ENCODE results near the gene SF1. TPM values are rescaled to one million over a fixed set of nuclear protein-coding genes. Genes with fewer than 3 reads are reported as not detected.

The SF1 gene
- total RNA-seq, 2 donors from 2014 or later = 331 to 399 TPM

- no peak within 1 kb of the TSS for H3K27ac Mint-ChIP-seq
- no peak within 1 kb of the TSS for H3K9ac ChIP-seq (ENCODE audit: extremely low read depth, low read length, poor library complexity, severe bottlenecking)
- no peaks in the 10 kb centered on the region for H3K36me3 ChIP-seq (ENCODE audit: control insufficient read depth, insufficient read depth, low read length)
These were observed 34.5 kb downstream of the SF1 start, which contains the start of gene RASGRP2 for GRCh38 chr11:64743591-64744543. Gene RASGRP2 (minus strand): TSS chr11:64744142. CDS start chr11:64742866, 1,276 bp downstream.

DNA sequence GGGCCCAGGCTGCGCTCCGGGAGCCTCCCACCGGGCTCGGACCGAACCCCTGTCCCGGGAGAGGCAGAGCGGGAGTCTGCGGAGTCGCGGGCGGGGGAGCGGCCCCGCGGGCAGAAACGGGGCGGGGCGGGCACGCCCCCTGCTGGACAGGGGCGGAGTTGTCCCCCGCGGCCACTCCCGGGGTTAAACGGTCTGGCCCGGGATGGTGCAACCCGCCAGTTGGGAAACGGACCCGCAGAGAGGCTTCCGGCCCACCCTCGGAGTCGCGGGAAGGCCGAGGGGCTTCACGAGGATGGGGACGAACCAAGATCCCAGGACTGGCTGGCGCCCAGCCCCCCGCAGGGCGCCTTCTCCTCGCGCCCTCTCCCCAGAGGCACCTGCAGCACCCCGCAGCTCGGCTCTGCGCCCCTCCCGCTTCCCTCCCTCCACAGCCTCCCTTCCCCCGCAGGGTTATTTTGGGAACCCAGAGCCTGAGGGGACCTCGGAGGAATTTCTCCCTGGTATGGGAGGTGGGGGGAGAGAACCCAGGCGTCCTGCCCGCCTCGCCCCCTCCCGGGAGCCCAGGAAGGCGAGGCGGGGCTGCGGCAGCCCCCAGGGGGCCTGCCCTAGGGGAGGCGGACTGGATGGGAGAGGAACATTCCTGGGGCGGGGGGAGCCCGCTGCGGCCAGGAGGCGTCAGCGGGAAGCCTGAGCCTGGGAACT, 35.3 kb downstream of the SF1 start:
- no peaks in the 10 kb centered on the region for H3K9me3 Mint-ChIP-seq
- Histone ChIP-seq H3K36me3 (ENCODE audit: control insufficient read depth, insufficient read depth, low read length) (no peaks in the 10 kb centered on the region), H3K27me3 (ENCODE audit: control insufficient read depth, insufficient read depth, low read length, poor library complexity, severe bottlenecking) (peaks cover 79% of the 10 kb centered on the region), H3K9me3 (ENCODE audit: control insufficient read depth, low read length) (no peaks in the 10 kb centered on the region), H3K4me1 (ENCODE audit: control insufficient read depth, insufficient read depth, low read length) (peaks cover 4% of the 10 kb centered on the region), H3K27ac (ENCODE audit: low read depth, low read length) (no peak overlapping the region), H3K4me3 (ENCODE audit: low read length) (no peak overlapping the region), H3K9ac (ENCODE audit: extremely low read depth, low read length, poor library complexity, severe bottlenecking) (no peak overlapping the region)
- peaks cover 79% of the 10 kb centered on the region for H3K27me3 Mint-ChIP-seq (ENCODE audit: insufficient read depth)
- H3K4me1 Mint-ChIP-seq = peaks cover 15% of the 10 kb centered on the region
- peak; percentile 90 for DNase-seq
- TF ChIP-seq CTCF (conservative IDR thresholded peaks at IDR 0.05) = peak; percentile 96
- no peaks in the 10 kb centered on the region for H3K36me3 Mint-ChIP-seq (ENCODE audit: low read depth)
- no peak overlapping the region for H3K4me3 Mint-ChIP-seq
- 2% methylated on average over 13 to 57 of the region's 58 CpGs for WGBS, 2 experiments (ENCODE audit: insufficient coverage in 1 of 2, insufficient read length in 1 of 2)
- no peak overlapping the region for H3K27ac Mint-ChIP-seq

More at GRCh38 chr11:64743591-64744543, 34.5 kb downstream of the SF1 start, which contains the start of gene RASGRP2:
- Mint-ChIP-seq H3K27me3 (ENCODE audit: insufficient read depth) (peaks cover 80% of the 10 kb centered on the region), H3K4me3 (peak within 1 kb of the TSS; percentile 55), H3K4me1 (peaks cover 15% of the 10 kb centered on the region), H3K36me3 (ENCODE audit: low read depth) (no peaks in the 10 kb centered on the region), H3K9me3 (no peaks in the 10 kb centered on the region)
- TF ChIP-seq CTCF (conservative IDR thresholded peaks at IDR 0.05) = peak; percentile 79
- Histone ChIP-seq H3K27ac (ENCODE audit: low read depth, low read length) (no peak within 1 kb of the TSS), H3K27me3 (ENCODE audit: control insufficient read depth, insufficient read depth, low read length, poor library complexity, severe bottlenecking) (peaks cover 79% of the 10 kb centered on the region), H3K4me3 (ENCODE audit: low read length) (peak within 1 kb of the TSS; percentile 45), H3K4me1 (ENCODE audit: control insufficient read depth, insufficient read depth, low read length) (peaks cover 4% of the 10 kb centered on the region), H3K9me3 (ENCODE audit: control insufficient read depth, low read length) (no peaks in the 10 kb centered on the region)
- peak; percentile 95 for DNase-seq
- WGBS, 2 experiments (ENCODE audit: insufficient coverage in 1 of 2, insufficient read length in 1 of 2) = 8 to 10% methylated on average over 14 to 57 of the region's 57 CpGs

- Histone ChIP-seq H3K9ac (ENCODE audit: extremely low read depth, low read length, poor library complexity, severe bottlenecking) (no peak overlapping the region), H3K4me1 (ENCODE audit: control insufficient read depth, insufficient read depth, low read length) (peaks cover 4% of the 10 kb centered on the region), H3K9me3 (ENCODE audit: control insufficient read depth, low read length) (no peaks in the 10 kb centered on the region), H3K27me3 (ENCODE audit: control insufficient read depth, insufficient read depth, low read length, poor library complexity, severe bottlenecking) (peaks cover 76% of the 10 kb centered on the region), H3K27ac (ENCODE audit: low read depth, low read length) (no peak overlapping the region), H3K4me3 (ENCODE audit: low read length) (no peak overlapping the region), H3K36me3 (ENCODE audit: control insufficient read depth, insufficient read depth, low read length) (no peaks in the 10 kb centered on the region)
- no peak for TF ChIP-seq CTCF (conservative IDR thresholded peaks at IDR 0.05)
- Mint-ChIP-seq H3K27ac (no peak overlapping the region), H3K9me3 (no peaks in the 10 kb centered on the region), H3K4me3 (peak overlapping the region; percentile 29), H3K27me3 (ENCODE audit: insufficient read depth) (peaks cover 73% of the 10 kb centered on the region), H3K4me1 (peaks cover 15% of the 10 kb centered on the region), H3K36me3 (ENCODE audit: low read depth) (no peaks in the 10 kb centered on the region)
- 10 to 13% methylated on average over 27 to 54 of the region's 54 CpGs for WGBS, 2 experiments (ENCODE audit: insufficient coverage in 1 of 2, insufficient read length in 1 of 2)
- DNase-seq = peak; percentile 79
These were observed 36.1 kb downstream of the SF1 start for GRCh38 chr11:64742087-64742888.

Data from endodermal cell (in vitro differentiated cells).